HCT116 (cell line): ENCODE data around the gene ZNHIT3. TPM values are rescaled to one million over a fixed set of nuclear protein-coding genes. Genes with fewer than 3 reads are reported as not detected.

ENCODE experiments used
- ATAC-seq: fragments of 200-7000 bp; cut with Tn5 transposase; 2 replicates; pipeline ENCODE4 v1.9.1; 2020; ENCODE audit warnings: mild to moderate bottlenecking, moderate library complexity
- Bru-seq: library from RNA; stranded (reverse); fragments of 400-500 nt; gene quantifications from one replicate; lab custom pipeline; 2021; lab: Mats Ljungman, UMichigan
- BruChase-seq, 2 experiments: library from RNA; stranded (reverse); fragments of 400-500 nt; gene quantifications; one replicate each; lab custom pipeline; 2021; lab: Mats Ljungman, UMichigan
- BruUV-seq: library from RNA; stranded (reverse); fragments of 400-500 nt; replicated peaks from 2 replicates; lab custom pipeline; 2021; lab: Mats Ljungman, UMichigan
- CTCF ChIA-PET: fragments of 300-600 bp; sonication (Branson Sonifier 250); formaldehyde crosslinking; loops from one replicate; lab custom pipeline; 2021; ENCODE audit warnings: antibody characterized with exemption; lab: Charles Lee
- POLR2A ChIA-PET: fragments of 300-600, 350-600 bp; sonication (Branson Sonifier 250); formaldehyde crosslinking; loops from one replicate; lab custom pipeline; 2021; ENCODE audit warnings: antibody characterized with exemption; lab: Charles Lee
- RAD21 ChIA-PET, 2 experiments: fragments of 300-600 bp; sonication (Branson Sonifier 250); formaldehyde crosslinking; loops; one replicate each; lab custom pipeline; 2023; ENCODE audit warnings: low total read pairs in 2 of 2; ENCODE audit not compliant: uncharacterized antibody in 2 of 2, unreplicated experiment in 2 of 2, low non-redundant PET in 1 of 2; lab: Charles Lee
- DNase-seq: peaks from one replicate; pipeline ENCODE4 v3.0.0-alpha.2; 2010; ENCODE audit warnings: low read depth, low spot score
- H2AFZ ChIP-seq: fragments of 200-600 bp; shearing (Covaris generic), sonication (generic); 2 replicates; pipeline ENCODE4 v1.6.1; 2017; ENCODE audit warnings: low read depth, mixed run types, mixed read lengths, antibody characterized with exemption, low read length; ENCODE audit not compliant: poor library complexity, severe bottlenecking
- H3K27ac ChIP-seq: 2 replicates; pipeline ENCODE4 v1.5.1; 2012; ENCODE audit warnings: low read depth, low read length
- H3K27me3 ChIP-seq: fragments of 200-600 bp; sonication (generic); 2 replicates; pipeline ENCODE4 v1.6.1; 2016; ENCODE audit warnings: mixed run types, low read length, mixed read lengths; ENCODE audit not compliant: insufficient read depth
- H3K36me3 ChIP-seq, 2 experiments: fragments of 200-500 bp in 1 of 2; fragments of 200-600 bp in 1 of 2; sonication (Bioruptor generic) in 1 of 2; sonication (generic) in 1 of 2; 2 replicates each; pipeline versions ENCODE4 v1.5.1 to v1.6.1; 2014 to 2016; ENCODE audit warnings: low read length in 2 of 2, inconsistent platforms in 1 of 2, mixed read lengths in 1 of 2, mixed run types in 1 of 2; ENCODE audit not compliant: insufficient read depth in 2 of 2, control insufficient read depth in 1 of 2
- H3K4me1 ChIP-seq, 2 experiments: fragments of 200-600 bp in 1 of 2; sonication (generic) in 1 of 2; 2 replicates each; pipeline versions ENCODE4 v1.5.1 to v1.6.1; 2012 to 2017; ENCODE audit warnings: low read length in 2 of 2, inconsistent platforms in 1 of 2, mild to moderate bottlenecking in 1 of 2, mixed read lengths in 1 of 2, mixed run types in 1 of 2, moderate library complexity in 1 of 2; ENCODE audit not compliant: insufficient read depth in 2 of 2, control insufficient read depth in 1 of 2
- H3K4me2 ChIP-seq: fragments of 200-600 bp; sonication (generic); 2 replicates; pipeline ENCODE4 v1.6.1; 2017; ENCODE audit warnings: mixed run types, low read length, mixed read lengths
- H3K4me3 ChIP-seq, 2 experiments: fragments of 200-600 bp in 1 of 2; sonication (generic) in 1 of 2; replicated peaks in 1 of 2; 2 replicates each; pipeline ENCODE4 v1.5.1; 2011 to 2016; ENCODE audit warnings: low read length in 2 of 2, control low read depth in 1 of 2, low read depth in 1 of 2, mild to moderate bottlenecking in 1 of 2, mixed read lengths in 1 of 2, mixed run types in 1 of 2
- H3K79me2 ChIP-seq: fragments of 200-600 bp; sonication (generic); 2 replicates; pipeline ENCODE4 v1.6.1; 2017; ENCODE audit warnings: mild to moderate bottlenecking, mixed run types, low read length, moderate library complexity, mixed read lengths; ENCODE audit not compliant: insufficient read depth
- H3K9ac ChIP-seq: fragments of 200-600 bp; sonication (generic); 2 replicates; pipeline ENCODE4 v1.6.1; 2016; ENCODE audit warnings: low read length, mixed read lengths
- H3K9me2 ChIP-seq: fragments of 200-600 bp; sonication (generic), shearing (Covaris generic); 2 replicates; pipeline ENCODE4 v1.6.1; 2017; ENCODE audit warnings: mixed run types, mild to moderate bottlenecking, moderate library complexity; ENCODE audit not compliant: insufficient read depth
- H3K9me3 ChIP-seq, 2 experiments: fragments of 200-500 bp in 1 of 2; fragments of 200-600 bp in 1 of 2; sonication (Bioruptor generic) in 1 of 2; sonication (generic) in 1 of 2; 2 replicates each; pipeline ENCODE4 v1.6.1; 2014 to 2017; ENCODE audit warnings: low read length in 2 of 2, mixed read lengths in 2 of 2, inconsistent platforms in 1 of 2, low read depth in 1 of 2, mild to moderate bottlenecking in 1 of 2, mixed run types in 1 of 2, moderate library complexity in 1 of 2; ENCODE audit not compliant: control insufficient read depth in 1 of 2, insufficient read depth in 1 of 2
- H4K20me1 ChIP-seq: fragments of 200-600 bp; sonication (generic), shearing (Covaris generic); 2 replicates; pipeline ENCODE4 v1.6.1; 2017; ENCODE audit warnings: mixed run types, mild to moderate bottlenecking, moderate library complexity; ENCODE audit not compliant: insufficient read depth
- ATF3 ChIP-seq: IDR thresholded peaks from 2 replicates; pipeline ENCODE4 v1.6.1; 2012
- CBX3 ChIP-seq: IDR thresholded peaks from 2 replicates; pipeline ENCODE4 v1.6.1; 2012; ENCODE audit warnings: low read depth
- CEBPB ChIP-seq: IDR thresholded peaks from 2 replicates; pipeline ENCODE4 v1.6.1; 2012; ENCODE audit warnings: low read depth
- CTCF ChIP-seq, 3 experiments: fragments of 200-600 bp in 1 of 3; sonication (generic) in 1 of 3; IDR thresholded peaks in 2 of 3; conservative IDR thresholded peaks in 1 of 3; 2 replicates each; pipeline ENCODE4 v1.5.1; 2012 to 2017; ENCODE audit warnings: low read depth in 2 of 3, low read length in 2 of 3, antibody characterized with exemption in 1 of 3, borderline replicate concordance in 1 of 3, control low read depth in 1 of 3, mild to moderate bottlenecking in 1 of 3, mixed read lengths in 1 of 3, mixed run types in 1 of 3, moderate library complexity in 1 of 3; ENCODE audit not compliant: insufficient read depth in 1 of 3
- ELF1 ChIP-seq: IDR thresholded peaks from 2 replicates; pipeline ENCODE4 v1.6.1; 2012; ENCODE audit warnings: low read depth, borderline replicate concordance
- MAX ChIP-seq: IDR thresholded peaks from 2 replicates; pipeline ENCODE4 v1.6.1; 2012
- POLR2A ChIP-seq: IDR thresholded peaks from 2 replicates; pipeline ENCODE4 v1.7.0; 2011; ENCODE audit warnings: borderline replicate concordance; ENCODE audit not compliant: insufficient read depth, insufficient read length; ENCODE audit errors: extremely low read depth
- POLR2AphosphoS5 ChIP-seq: IDR thresholded peaks from 2 replicates; pipeline ENCODE4 v1.6.1; 2011; ENCODE audit warnings: mild to moderate bottlenecking, low read depth, low read length, moderate library complexity
- SIN3A ChIP-seq: IDR thresholded peaks from 2 replicates; pipeline ENCODE4 v1.6.1; 2012; ENCODE audit warnings: low read depth
- SP1 ChIP-seq: IDR thresholded peaks from 2 replicates; pipeline ENCODE4 v1.6.1; 2012; ENCODE audit warnings: low read depth
- SRF ChIP-seq: IDR thresholded peaks from 2 replicates; pipeline ENCODE4 v1.6.1; 2012; ENCODE audit warnings: low read depth
- YY1 ChIP-seq: IDR thresholded peaks from 2 replicates; pipeline ENCODE4 v1.6.1; 2011; ENCODE audit warnings: low read length, low read depth, moderate library complexity, mild to moderate bottlenecking; ENCODE audit not compliant: insufficient replicate concordance; ENCODE audit errors: extremely low read depth
- ZFX ChIP-seq: fragments of 450-650 bp; IDR thresholded peaks from 2 replicates; pipeline ENCODE4 v1.6.1; 2017
- intact Hi-C: fragments of 100-400 bp; cut with micrococcal nuclease; formaldehyde crosslinking; loops from 2 replicates; pipeline ENCODE4 v1.10.0; 2022
- long read RNA-seq: library from polyadenylated mRNA; unstranded; transcript quantifications from one replicate; pipeline ENCODE4 v2.0.0, GENCODE V29; 2021; ENCODE audit not compliant: unreplicated experiment
- polyA plus RNA-seq: library from polyadenylated mRNA; unstranded; fragments of >200 nt; gene quantifications from 2 replicates; pipeline ENCODE4 v1.2.1, GENCODE V29; 2012; ENCODE audit warnings: missing spikeins
- total RNA-seq: library from RNA; stranded (reverse); gene quantifications from one replicate; pipeline ENCODE4 v1.2.1, GENCODE V29; 2021; ENCODE audit not compliant: unreplicated experiment
- TF ChIP-seq, protein P1 (sequence below): IDR thresholded peaks from 2 replicates; pipeline ENCODE4 v1.6.1; 2012; ENCODE audit warnings: low read depth

The ZNHIT3 gene
- total RNA-seq (33.9 TPM), Bru-seq, nascent RNA (percentile 71 among the genes with signal in this experiment), BruChase-seq, experiment 1, labeled RNA remaining after a 6-hour chase (percentile 75 among the genes with signal in this experiment), BruChase-seq, experiment 2, labeled RNA remaining after a 2-hour chase (percentile 70 among the genes with signal in this experiment)
- 38.5 and 44.5 TPM in 2 replicates for polyA plus RNA-seq
- long read RNA-seq, transcript ZNHIT3-204 (5 exons, 951 nt) = major isoform, 23 of 32 reads
- long read RNA-seq, partial matches to known transcripts = 0 of 32 reads
- long read RNA-seq, other reads (novel, unspliced or antisense) = 8 of 32 reads

- POLR2A ChIA-PET = interaction anchor here (1.0 to 1.4 kb wide), 2 partner anchors 49 to 59 kb away, joined by 4 read pairs; partner anchors contain the start of genes GGNBP2 and PIGW
Measured at GRCh38 chr17:36486204-36487194, at the start of gene ZNHIT3. TSS of gene ZNHIT3 (plus strand) at chr17:36486681. CDS start at chr17:36486700, 19 bp downstream.

More at GRCh38 chr17:36486204-36487194, at the start of gene ZNHIT3:
- no TSS peak for BruUV-seq
- Histone ChIP-seq H4K20me1 (no peaks in the 10 kb centered on the region), H3K9me3 (no peaks in the 10 kb centered on the region; a peak in 1 of 4 replicates), H3K4me1 (peaks cover 4 to 24% of the 10 kb centered on the region in 2 experiments; a peak in 3 of 4 replicates), H3K9ac (peak within 1 kb of the TSS; percentile 75), H3K36me3 (peaks cover 0 to 2% of the 10 kb centered on the region in 2 experiments; a peak in 2 of 4 replicates), H3K27ac (peak within 1 kb of the TSS; percentile 48), H2AFZ (peak within 1 kb of the TSS; percentile 85), H3K27me3 (no peaks in the 10 kb centered on the region), H3K4me3 (peak within 1 kb of the TSS; percentile 91 to 95), H3K4me2 (peak within 1 kb of the TSS; percentile 75), H3K79me2 (peaks cover 43% of the 10 kb centered on the region), H3K9me2 (no peaks in the 10 kb centered on the region)
- DNase-seq (peak; percentile 86), ATAC-seq (peak; percentile 83)
- ChIA-PET RAD21 (no interaction called here), CTCF (interaction anchor here (1.6 kb wide), 1 partner anchor 48 kb away, joined by 4 read pairs; the partner anchor contains the start of genes MYO19 and PIGW)
- TF ChIP-seq ATF3 (no peak), YY1 (peak; percentile 83), SIN3A (0 out of 2 replicates have a peak, but pooled peaks have one; percentile 34), MAX (peak; percentile 88), CBX3 (peak; percentile 97), SRF (peak; percentile 98), CEBPB (no peak), SP1 (peak; percentile 97), POLR2A (peak; percentile 63), POLR2AphosphoS5 (peak; percentile 86), ZFX (peak; percentile 24; the same call in 1 of the 2 replicates), ELF1 (peak; percentile 69; the same call in 1 of the 2 replicates), CTCF (IDR thresholded peaks at IDR 0.05 in 2 of 3, conservative IDR thresholded peaks at IDR 0.05 in 1 of 3; ENCODE audit: borderline replicate concordance in 1 of 3, insufficient read depth in 1 of 3, low read depth in 2 of 3, low read length in 2 of 3) (no peak)
- TF ChIP-seq, protein P1, sequence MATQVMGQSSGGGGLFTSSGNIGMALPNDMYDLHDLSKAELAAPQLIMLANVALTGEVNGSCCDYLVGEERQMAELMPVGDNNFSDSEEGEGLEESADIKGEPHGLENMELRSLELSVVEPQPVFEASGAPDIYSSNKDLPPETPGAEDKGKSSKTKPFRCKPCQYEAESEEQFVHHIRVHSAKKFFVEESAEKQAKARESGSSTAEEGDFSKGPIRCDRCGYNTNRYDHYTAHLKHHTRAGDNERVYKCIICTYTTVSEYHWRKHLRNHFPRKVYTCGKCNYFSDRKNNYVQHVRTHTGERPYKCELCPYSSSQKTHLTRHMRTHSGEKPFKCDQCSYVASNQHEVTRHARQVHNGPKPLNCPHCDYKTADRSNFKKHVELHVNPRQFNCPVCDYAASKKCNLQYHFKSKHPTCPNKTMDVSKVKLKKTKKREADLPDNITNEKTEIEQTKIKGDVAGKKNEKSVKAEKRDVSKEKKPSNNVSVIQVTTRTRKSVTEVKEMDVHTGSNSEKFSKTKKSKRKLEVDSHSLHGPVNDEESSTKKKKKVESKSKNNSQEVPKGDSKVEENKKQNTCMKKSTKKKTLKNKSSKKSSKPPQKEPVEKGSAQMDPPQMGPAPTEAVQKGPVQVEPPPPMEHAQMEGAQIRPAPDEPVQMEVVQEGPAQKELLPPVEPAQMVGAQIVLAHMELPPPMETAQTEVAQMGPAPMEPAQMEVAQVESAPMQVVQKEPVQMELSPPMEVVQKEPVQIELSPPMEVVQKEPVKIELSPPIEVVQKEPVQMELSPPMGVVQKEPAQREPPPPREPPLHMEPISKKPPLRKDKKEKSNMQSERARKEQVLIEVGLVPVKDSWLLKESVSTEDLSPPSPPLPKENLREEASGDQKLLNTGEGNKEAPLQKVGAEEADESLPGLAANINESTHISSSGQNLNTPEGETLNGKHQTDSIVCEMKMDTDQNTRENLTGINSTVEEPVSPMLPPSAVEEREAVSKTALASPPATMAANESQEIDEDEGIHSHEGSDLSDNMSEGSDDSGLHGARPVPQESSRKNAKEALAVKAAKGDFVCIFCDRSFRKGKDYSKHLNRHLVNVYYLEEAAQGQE = no peak
- intact Hi-C loops = no loop called here
